ENCODE measurements around the gene CTU2.

DNA sequence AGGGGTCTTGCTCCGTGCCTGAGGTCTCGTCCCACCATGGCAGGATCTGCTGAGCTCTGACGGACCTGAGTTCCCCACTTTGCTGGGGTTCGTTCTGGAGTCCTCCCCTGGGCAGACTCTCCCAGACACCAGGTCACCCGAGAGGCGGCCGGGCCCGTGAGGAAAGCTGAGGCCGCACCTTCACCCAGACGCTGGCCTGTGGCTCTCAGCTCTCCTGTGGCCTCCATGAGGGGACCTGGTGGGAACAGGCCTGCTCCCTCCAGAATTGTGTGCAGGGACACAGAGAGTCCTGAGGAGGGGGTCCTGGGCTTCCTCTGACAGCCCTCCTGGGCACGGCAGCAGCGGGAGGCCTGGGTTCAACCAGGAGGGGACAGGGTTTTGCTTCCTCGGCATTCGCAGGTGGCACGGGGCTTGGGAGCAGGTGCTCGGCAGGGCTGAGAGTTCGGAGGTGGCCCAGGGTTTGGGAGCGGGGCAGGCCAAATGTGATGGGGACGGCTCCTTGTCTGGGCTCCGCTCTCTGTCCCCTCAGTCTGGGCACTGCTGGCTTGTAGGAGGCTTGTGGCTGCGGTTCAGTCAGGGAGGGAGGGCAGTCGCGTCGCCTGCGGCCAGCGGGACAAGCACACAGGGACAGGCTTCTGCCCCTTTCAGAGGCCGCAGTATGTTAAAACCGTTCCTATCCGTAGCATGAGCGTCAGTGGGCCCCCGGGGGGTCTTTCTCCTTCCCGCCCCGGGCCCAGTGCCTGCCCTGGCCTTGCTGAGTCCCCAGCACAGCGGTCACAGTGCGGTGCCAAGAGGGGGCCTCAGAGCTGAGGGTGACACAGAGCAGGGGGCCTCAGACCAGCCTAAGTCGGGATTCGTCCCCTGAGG, 11.8 kb upstream of the CTU2 start:
- TF ChIP-seq SMARCA5 (IDR thresholded peaks at IDR 0.05) (no peak), NFIC (IDR thresholded peaks at IDR 0.05) (no peak), NCOR1 (IDR thresholded peaks at IDR 0.05) (no peak)
